Parathyroid adenoma (tissue), 2 donors: ENCODE measurements around the gene CSNK1G3.

Experiments
- H2AFZ ChIP-seq: fragments of 300-600 bp; sonication (generic); one replicate; pipeline ENCODE4 v1.7.0; 2017; ENCODE audit warnings: antibody characterized with exemption, mild to moderate bottlenecking
- H3K27ac ChIP-seq: fragments of 300-600 bp; sonication (generic); one replicate; pipeline ENCODE4 v1.7.0; 2017
- H3K27me3 ChIP-seq: fragments of 300-600 bp; sonication (generic); one replicate; pipeline ENCODE4 v1.7.0; 2017; ENCODE audit warnings: low read length; ENCODE audit not compliant: control insufficient read depth, insufficient read depth
- H3K36me3 ChIP-seq: fragments of 300-600 bp; sonication (generic); one replicate; pipeline ENCODE4 v1.7.0; 2017; ENCODE audit warnings: low read length; ENCODE audit not compliant: control insufficient read depth, insufficient read depth
- H3K4me1 ChIP-seq: fragments of 300-600 bp; sonication (generic); one replicate; pipeline ENCODE4 v1.7.0; 2017; ENCODE audit warnings: control low read depth
- H3K4me2 ChIP-seq: fragments of 300-600 bp; sonication (generic); one replicate; pipeline ENCODE4 v1.7.0; 2017; ENCODE audit warnings: low read length
- H3K4me3 ChIP-seq: fragments of 300-600 bp; sonication (generic); one replicate; pipeline ENCODE4 v1.7.0; 2017; ENCODE audit warnings: low read depth, low read length
- H3K79me2 ChIP-seq: fragments of 300-600 bp; sonication (generic); one replicate; pipeline ENCODE4 v1.7.0; 2017; ENCODE audit warnings: control low read depth
- H3K9ac ChIP-seq: fragments of 300-600 bp; sonication (generic); one replicate; pipeline ENCODE4 v1.7.0; 2017; ENCODE audit warnings: mild to moderate bottlenecking
- H3K9me3 ChIP-seq: fragments of 300-600 bp; sonication (generic); one replicate; pipeline ENCODE4 v1.7.0; 2017; ENCODE audit warnings: low read length; ENCODE audit not compliant: control insufficient read depth
- TF ChIP-seq, protein P1 (sequence below): fragments of 300-600 bp; sonication (generic); IDR thresholded peaks from one replicate; pipeline ENCODE4 v1.7.0; 2017; ENCODE audit warnings: antibody characterized with exemption, mild to moderate bottlenecking
- donor health status: primary hyperparathyroidism.

The CSNK1G3 gene

DNA sequence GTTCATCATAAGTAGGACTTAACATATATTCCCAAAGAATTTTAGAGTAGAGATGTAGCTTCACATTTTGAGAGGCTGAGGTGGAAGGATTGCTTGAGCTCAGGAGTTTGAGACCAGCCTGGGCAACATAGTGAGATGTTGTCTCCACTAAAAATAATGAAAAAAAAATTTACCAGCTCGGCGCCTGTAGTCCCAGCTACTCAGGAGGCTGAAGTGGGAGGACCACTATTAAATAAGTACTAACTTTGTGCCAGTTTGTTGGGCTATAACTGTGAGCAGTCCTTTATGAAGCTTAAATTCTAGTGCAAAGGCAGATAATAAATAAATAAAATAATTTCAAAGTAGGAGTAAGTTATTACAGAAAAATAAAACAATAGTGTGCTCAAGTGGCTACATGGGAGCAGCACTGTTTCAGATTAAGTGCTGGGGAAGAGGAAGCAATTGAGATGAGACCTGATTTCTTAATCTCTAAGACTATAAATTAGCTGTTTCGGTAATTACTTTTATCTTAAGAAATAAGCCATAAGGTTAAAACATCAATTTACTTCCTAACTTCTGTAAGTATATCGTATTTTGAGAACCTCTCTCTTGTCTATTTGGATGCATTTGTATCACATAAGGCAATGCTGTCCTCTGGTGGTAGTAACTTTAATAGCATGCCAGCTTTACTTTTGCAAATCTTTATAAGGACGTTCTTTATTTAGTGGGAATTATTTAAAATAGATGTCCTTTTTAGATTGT, 98.9 kb downstream of the CSNK1G3 start:
- Histone ChIP-seq H3K4me1 (no peaks in the 10 kb centered on the region), H2AFZ (no peak overlapping the region), H3K4me2 (no peak overlapping the region), H3K36me3 (no peaks in the 10 kb centered on the region), H3K27ac (no peak overlapping the region), H3K4me3 (no peak overlapping the region), H3K9me3 (no peaks in the 10 kb centered on the region), H3K79me2 (no peaks in the 10 kb centered on the region), H3K9ac (no peak overlapping the region), H3K27me3 (no peaks in the 10 kb centered on the region)
- TF ChIP-seq, protein P1, sequence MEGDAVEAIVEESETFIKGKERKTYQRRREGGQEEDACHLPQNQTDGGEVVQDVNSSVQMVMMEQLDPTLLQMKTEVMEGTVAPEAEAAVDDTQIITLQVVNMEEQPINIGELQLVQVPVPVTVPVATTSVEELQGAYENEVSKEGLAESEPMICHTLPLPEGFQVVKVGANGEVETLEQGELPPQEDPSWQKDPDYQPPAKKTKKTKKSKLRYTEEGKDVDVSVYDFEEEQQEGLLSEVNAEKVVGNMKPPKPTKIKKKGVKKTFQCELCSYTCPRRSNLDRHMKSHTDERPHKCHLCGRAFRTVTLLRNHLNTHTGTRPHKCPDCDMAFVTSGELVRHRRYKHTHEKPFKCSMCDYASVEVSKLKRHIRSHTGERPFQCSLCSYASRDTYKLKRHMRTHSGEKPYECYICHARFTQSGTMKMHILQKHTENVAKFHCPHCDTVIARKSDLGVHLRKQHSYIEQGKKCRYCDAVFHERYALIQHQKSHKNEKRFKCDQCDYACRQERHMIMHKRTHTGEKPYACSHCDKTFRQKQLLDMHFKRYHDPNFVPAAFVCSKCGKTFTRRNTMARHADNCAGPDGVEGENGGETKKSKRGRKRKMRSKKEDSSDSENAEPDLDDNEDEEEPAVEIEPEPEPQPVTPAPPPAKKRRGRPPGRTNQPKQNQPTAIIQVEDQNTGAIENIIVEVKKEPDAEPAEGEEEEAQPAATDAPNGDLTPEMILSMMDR: peak; percentile 97

DNA sequence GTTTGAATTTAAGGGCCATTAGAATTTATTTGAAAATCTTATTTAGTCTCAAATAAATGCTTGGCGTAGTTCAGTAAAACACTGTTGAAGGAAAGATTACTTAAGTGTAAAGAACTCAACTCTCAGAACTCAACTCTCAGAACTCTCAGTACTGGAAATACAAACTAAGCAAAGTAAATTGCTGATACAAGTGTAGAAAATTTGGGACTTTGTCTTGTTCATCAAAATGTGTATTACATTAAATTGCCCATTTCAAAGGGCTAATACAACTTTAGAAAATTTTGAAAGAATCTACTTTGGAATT, 99.4 kb downstream of the CSNK1G3 start:
- TF ChIP-seq, protein P1: no peak
- Histone ChIP-seq H3K36me3 (no peaks in the 10 kb centered on the region), H3K79me2 (no peaks in the 10 kb centered on the region), H3K27me3 (no peaks in the 10 kb centered on the region), H3K4me1 (no peaks in the 10 kb centered on the region), H3K4me3 (no peak overlapping the region), H3K4me2 (no peak overlapping the region), H3K9me3 (no peaks in the 10 kb centered on the region), H3K9ac (no peak overlapping the region), H3K27ac (no peak overlapping the region), H2AFZ (no peak overlapping the region)

DNA sequence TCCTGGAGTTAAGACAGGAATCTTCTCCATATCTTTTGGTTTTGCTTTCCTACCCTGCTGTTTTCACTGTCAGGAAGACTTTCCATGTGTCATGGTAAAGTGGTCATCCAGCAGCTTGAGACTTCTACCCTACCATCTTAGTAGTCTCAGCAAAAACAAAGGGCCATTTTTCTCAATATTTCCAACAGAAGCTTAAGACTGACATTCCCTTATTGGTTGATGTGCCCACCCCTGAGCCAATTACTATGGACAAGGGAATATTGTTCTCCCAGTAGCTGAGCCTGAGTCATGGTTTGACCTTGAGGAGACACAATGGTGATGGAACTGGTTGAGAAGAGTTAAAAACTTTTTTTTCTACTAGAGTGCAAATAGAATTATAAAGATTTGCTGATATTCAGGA, 105.6 kb downstream of the CSNK1G3 start:
- H3K27me3 ChIP-seq: no peaks in the 10 kb centered on the region
- H3K27ac ChIP-seq: no peak overlapping the region
- no peaks in the 10 kb centered on the region for H3K4me1 ChIP-seq
- no peaks in the 10 kb centered on the region for H3K36me3 ChIP-seq
- H3K9ac ChIP-seq: no peak overlapping the region
- no peak overlapping the region for H3K4me2 ChIP-seq
- TF ChIP-seq, protein P1: no peak
- H3K9me3 ChIP-seq: no peaks in the 10 kb centered on the region
- H3K4me3 ChIP-seq: no peak overlapping the region
- H2AFZ ChIP-seq: no peak overlapping the region
- H3K79me2 ChIP-seq: no peaks in the 10 kb centered on the region

DNA sequence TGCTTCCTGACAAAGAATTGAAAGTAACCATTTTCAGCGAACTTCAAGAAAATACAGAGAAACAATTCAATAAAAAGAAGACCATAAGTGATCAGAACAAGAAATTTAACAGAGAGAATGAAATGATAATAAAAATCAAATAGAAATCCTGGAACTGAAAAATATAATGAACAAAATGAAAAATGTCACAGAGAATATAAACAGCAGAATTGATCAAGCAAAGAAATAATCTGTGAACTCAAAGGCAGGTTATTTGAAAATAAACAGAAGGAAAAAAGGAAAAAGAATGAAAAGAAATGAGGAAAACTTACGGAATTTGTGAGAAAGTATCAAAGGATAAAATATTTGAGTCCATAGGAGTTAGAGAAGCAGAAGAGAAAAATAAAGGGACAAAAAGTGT, 114.1 kb downstream of the CSNK1G3 start:
- Histone ChIP-seq H3K79me2 (no peaks in the 10 kb centered on the region), H3K36me3 (no peaks in the 10 kb centered on the region), H3K27me3 (no peaks in the 10 kb centered on the region), H3K27ac (no peak overlapping the region), H3K4me1 (no peaks in the 10 kb centered on the region), H3K9me3 (no peaks in the 10 kb centered on the region), H3K9ac (no peak overlapping the region), H3K4me2 (no peak overlapping the region), H3K4me3 (no peak overlapping the region), H2AFZ (no peak overlapping the region)
- TF ChIP-seq, protein P1: no peak

DNA sequence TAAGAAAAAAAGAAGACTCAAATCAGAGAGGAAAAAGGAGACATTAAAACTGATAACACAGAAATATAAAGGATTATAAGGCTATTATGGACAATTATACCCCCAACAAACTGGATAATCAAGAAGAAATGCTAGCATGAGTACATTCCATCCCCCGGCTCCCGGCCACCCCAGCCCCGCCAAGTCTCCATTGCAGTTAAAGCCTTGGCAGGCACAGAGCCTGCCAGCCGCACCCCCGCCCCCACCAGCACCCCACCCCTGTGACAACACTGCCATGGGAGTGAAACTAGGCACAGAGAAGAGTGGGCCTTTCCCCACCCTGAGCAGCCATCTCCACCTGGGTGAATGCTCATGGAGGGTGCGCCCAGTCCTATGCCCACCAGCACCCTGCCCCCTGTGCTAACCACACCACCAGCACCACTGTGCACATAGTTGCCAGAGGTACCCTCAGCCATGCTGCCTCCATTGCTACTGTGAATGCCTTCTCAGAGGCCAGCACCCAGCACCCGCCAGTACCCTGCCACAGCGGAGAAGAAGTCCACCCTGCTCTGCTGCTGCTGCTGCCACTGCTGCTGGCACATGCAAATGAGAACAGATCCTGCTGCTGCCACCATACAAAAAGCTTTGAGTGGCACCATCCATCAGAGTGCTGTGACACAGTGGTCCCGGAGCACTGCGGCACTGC, 117.0 kb downstream of the CSNK1G3 start:
- TF ChIP-seq, protein P1: no peak
- no peak overlapping the region for H3K9ac ChIP-seq
- H3K4me3 ChIP-seq: no peak overlapping the region
- no peaks in the 10 kb centered on the region for H3K79me2 ChIP-seq
- H3K36me3 ChIP-seq: no peaks in the 10 kb centered on the region
- H2AFZ ChIP-seq: no peak overlapping the region
- H3K4me1 ChIP-seq: no peaks in the 10 kb centered on the region
- H3K9me3 ChIP-seq: no peaks in the 10 kb centered on the region
- H3K27ac ChIP-seq: no peak overlapping the region
- H3K27me3 ChIP-seq: no peaks in the 10 kb centered on the region
- no peak overlapping the region for H3K4me2 ChIP-seq
